ENCODE data around the gene C4orf50.

- TF ChIP-seq CTCF (IDR thresholded peaks at IDR 0.05; ENCODE audit: poor library complexity, severe bottlenecking): peak; percentile 52
- no peak for TF ChIP-seq POLR2AphosphoS5 (IDR thresholded peaks at IDR 0.05)
- no peak for TF ChIP-seq EZH2 (IDR thresholded peaks at IDR 0.05; ENCODE audit: borderline replicate concordance, insufficient read depth, low read length, poor library complexity, severe bottlenecking)
- no peak for TF ChIP-seq MXI1 (conservative IDR thresholded peaks at IDR 0.05; ENCODE audit: poor library complexity, severe bottlenecking)
- no peak for TF ChIP-seq EP300 (conservative IDR thresholded peaks at IDR 0.05; ENCODE audit: poor library complexity, severe bottlenecking)
- TF ChIP-seq TAF1 (IDR thresholded peaks at IDR 0.05; ENCODE audit: low read depth): no peak
- TF ChIP-seq, protein P1, sequence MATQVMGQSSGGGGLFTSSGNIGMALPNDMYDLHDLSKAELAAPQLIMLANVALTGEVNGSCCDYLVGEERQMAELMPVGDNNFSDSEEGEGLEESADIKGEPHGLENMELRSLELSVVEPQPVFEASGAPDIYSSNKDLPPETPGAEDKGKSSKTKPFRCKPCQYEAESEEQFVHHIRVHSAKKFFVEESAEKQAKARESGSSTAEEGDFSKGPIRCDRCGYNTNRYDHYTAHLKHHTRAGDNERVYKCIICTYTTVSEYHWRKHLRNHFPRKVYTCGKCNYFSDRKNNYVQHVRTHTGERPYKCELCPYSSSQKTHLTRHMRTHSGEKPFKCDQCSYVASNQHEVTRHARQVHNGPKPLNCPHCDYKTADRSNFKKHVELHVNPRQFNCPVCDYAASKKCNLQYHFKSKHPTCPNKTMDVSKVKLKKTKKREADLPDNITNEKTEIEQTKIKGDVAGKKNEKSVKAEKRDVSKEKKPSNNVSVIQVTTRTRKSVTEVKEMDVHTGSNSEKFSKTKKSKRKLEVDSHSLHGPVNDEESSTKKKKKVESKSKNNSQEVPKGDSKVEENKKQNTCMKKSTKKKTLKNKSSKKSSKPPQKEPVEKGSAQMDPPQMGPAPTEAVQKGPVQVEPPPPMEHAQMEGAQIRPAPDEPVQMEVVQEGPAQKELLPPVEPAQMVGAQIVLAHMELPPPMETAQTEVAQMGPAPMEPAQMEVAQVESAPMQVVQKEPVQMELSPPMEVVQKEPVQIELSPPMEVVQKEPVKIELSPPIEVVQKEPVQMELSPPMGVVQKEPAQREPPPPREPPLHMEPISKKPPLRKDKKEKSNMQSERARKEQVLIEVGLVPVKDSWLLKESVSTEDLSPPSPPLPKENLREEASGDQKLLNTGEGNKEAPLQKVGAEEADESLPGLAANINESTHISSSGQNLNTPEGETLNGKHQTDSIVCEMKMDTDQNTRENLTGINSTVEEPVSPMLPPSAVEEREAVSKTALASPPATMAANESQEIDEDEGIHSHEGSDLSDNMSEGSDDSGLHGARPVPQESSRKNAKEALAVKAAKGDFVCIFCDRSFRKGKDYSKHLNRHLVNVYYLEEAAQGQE (IDR thresholded peaks at IDR 0.05; ENCODE audit: borderline replicate concordance): no peak
- no peak for TF ChIP-seq RAD21 (conservative IDR thresholded peaks at IDR 0.05)
- TF ChIP-seq SMC3 (conservative IDR thresholded peaks at IDR 0.05; ENCODE audit: poor library complexity): no peak
Measured at GRCh38 chr4:5963611-5964010, 54.6 kb downstream of the C4orf50 start.
